ENCODE data around the gene APBA2. TPM values are rescaled to one million over a fixed set of nuclear protein-coding genes. Genes with fewer than 3 reads are reported as not detected.

Gene APBA2
- total RNA-seq, 4 donors from 2014 or later = 1.6 to 8.2 (median 2.5) TPM

DNA sequence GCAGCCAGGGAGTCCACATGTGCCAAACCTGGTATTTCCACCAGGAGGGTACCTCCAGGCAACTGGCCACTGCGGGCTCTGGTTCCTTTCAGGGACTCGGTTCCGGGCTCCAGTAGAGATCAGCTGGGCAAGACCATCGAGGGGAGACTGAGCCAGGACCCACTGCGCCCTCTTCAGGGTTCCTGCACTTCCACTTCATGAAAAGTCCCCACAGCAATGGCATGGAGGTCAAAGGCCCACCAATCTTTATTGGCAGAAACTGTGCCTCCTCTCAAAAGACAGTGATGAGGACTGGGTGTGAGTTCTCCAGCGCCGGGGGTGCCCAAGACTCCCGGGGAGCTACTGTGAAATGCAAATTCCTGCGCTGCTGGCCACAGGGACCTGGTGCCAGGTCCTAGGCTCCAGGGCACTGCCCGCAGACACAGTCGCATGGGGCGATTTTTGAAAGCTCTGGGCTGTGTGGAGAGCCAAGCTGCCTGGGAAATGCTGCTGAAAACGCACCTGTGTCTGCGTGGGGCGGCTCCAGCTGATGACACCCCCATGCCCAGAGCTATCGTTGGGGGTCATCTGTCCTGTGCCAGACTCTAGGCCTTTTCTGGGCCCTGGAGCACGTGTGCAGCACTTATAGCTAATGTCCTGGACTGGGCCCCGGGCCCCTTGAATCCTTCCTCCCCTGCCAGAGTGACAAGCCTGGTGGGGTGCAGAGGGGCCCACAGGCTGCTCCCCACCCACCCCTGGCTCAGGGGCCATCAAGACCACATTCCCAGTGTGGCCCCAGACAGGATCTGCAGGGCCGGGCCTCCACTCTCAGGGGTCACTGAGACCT, 239.8 kb downstream of the APBA2 start:
- TF ChIP-seq POLR2AphosphoS5 (IDR thresholded peaks at IDR 0.05) (no peak), POLR2A (IDR thresholded peaks at IDR 0.05) (no peak), EP300 (IDR thresholded peaks at IDR 0.05; ENCODE audit: low read depth) (no peak)
- TF ChIP-seq, protein P1, sequence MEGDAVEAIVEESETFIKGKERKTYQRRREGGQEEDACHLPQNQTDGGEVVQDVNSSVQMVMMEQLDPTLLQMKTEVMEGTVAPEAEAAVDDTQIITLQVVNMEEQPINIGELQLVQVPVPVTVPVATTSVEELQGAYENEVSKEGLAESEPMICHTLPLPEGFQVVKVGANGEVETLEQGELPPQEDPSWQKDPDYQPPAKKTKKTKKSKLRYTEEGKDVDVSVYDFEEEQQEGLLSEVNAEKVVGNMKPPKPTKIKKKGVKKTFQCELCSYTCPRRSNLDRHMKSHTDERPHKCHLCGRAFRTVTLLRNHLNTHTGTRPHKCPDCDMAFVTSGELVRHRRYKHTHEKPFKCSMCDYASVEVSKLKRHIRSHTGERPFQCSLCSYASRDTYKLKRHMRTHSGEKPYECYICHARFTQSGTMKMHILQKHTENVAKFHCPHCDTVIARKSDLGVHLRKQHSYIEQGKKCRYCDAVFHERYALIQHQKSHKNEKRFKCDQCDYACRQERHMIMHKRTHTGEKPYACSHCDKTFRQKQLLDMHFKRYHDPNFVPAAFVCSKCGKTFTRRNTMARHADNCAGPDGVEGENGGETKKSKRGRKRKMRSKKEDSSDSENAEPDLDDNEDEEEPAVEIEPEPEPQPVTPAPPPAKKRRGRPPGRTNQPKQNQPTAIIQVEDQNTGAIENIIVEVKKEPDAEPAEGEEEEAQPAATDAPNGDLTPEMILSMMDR (IDR thresholded peaks at IDR 0.05) = no peak
- 92% methylated on average over 17 of the region's 19 CpGs; no CpG with 5 or more reads in 1 of the 2 donors for WGBS, 2 donors (ENCODE audit: low coverage in 1 of 2)
- in situ Hi-C loops (cut with MboI; ENCODE audit: low pct_ligation_motif_present in 1 of 4, low pct_unique_long_range_greater_than_20kb in 1 of 4, low sequenced_read_pairs in 3 of 4) (no loop called here), intact Hi-C loops (cut with DNase I; ENCODE audit: low total_unique reads) (no loop called here)
- Histone ChIP-seq H3K9me3 (no peaks in the 10 kb centered on the region), H3K27me3 (no peaks in the 10 kb centered on the region), H3K4me1 (no peaks in the 10 kb centered on the region), H3K27ac (no peak overlapping the region), H3K4me3 (no peak overlapping the region), H3K36me3 (no peaks in the 10 kb centered on the region)
- no peak for DNase-seq

DNA sequence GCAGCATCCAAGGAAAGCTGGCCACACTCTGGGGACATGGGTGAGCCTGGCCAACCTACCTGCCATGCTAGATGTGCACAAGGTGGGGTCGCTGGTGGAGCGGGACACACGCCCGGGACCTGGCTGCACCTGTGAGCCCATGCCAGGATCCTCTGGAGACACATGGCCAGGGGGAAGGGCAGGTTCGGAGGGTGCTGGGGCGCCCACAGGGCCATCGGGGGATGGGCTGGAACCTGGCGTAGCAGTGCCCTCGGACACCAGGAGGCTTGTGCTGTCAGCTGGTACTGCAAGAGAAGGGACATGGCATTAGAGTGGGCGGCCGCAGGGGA, 240.4 kb downstream of the APBA2 start:
- in situ Hi-C loops (cut with MboI; ENCODE audit: low pct_ligation_motif_present in 1 of 4, low pct_unique_long_range_greater_than_20kb in 1 of 4, low sequenced_read_pairs in 3 of 4) = no loop called here
- H3K4me3 ChIP-seq = no peak overlapping the region
- H3K4me1 ChIP-seq = no peaks in the 10 kb centered on the region
- H3K27ac ChIP-seq = no peak overlapping the region
- H3K27me3 ChIP-seq = no peaks in the 10 kb centered on the region
- DNase-seq = no peak
- WGBS, 2 donors (ENCODE audit: low coverage in 1 of 2) = 86% methylated on average over 11 of the region's 11 CpGs; no CpG with 5 or more reads in 1 of the 2 donors
- intact Hi-C loops (cut with DNase I; ENCODE audit: low total_unique reads) = no loop called here
- H3K36me3 ChIP-seq = no peaks in the 10 kb centered on the region
- no peaks in the 10 kb centered on the region for H3K9me3 ChIP-seq
- TF ChIP-seq POLR2A (IDR thresholded peaks at IDR 0.05) (no peak), POLR2AphosphoS5 (IDR thresholded peaks at IDR 0.05) (no peak), EP300 (IDR thresholded peaks at IDR 0.05; ENCODE audit: low read depth) (no peak)
- TF ChIP-seq, protein P1 (IDR thresholded peaks at IDR 0.05) = no peak

DNA sequence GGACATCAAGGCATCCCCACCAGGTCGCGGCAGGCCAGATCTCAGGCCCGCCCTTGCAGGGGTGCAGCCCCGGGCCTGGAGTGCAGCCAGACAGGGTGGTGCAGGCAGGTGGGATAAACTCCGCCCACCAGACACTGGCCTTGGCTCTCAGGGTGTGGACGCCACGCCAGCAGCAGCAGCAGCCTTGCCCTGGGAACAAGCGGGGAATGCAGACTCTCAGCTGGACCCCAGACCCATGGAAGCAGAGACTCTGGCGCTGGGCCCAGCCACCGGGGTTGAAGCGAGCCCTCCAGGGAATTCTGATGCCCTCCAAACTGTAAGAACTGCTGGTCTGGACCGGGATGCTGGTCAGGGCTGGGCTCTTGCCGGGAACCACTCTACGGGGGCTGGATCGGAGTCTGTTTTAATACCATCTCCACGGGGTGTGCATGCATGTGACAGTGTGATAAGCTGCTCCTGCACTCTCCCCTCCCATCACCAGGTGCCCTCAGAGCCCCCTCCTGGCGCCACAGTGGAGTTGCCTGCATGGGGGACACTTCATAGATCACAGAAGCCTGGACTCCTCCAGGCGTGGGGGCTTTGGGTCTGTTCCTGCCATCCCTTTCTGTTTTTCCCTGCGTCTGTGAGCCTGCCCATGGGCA, 241.2 kb downstream of the APBA2 start:
- Histone ChIP-seq H3K9me3 (no peaks in the 10 kb centered on the region), H3K4me3 (no peak overlapping the region), H3K27ac (no peak overlapping the region), H3K4me1 (no peaks in the 10 kb centered on the region), H3K27me3 (no peaks in the 10 kb centered on the region), H3K36me3 (no peaks in the 10 kb centered on the region)
- in situ Hi-C loops (cut with MboI; ENCODE audit: low pct_ligation_motif_present in 1 of 4, low pct_unique_long_range_greater_than_20kb in 1 of 4, low sequenced_read_pairs in 3 of 4) (no loop called here), intact Hi-C loops (cut with DNase I; ENCODE audit: low total_unique reads) (no loop called here)
- no peak for TF ChIP-seq EP300 (IDR thresholded peaks at IDR 0.05; ENCODE audit: low read depth)
- no peak for TF ChIP-seq POLR2A (IDR thresholded peaks at IDR 0.05)
- no peak for TF ChIP-seq POLR2AphosphoS5 (IDR thresholded peaks at IDR 0.05)
- TF ChIP-seq, protein P1 (IDR thresholded peaks at IDR 0.05) = no peak
- WGBS, 2 donors (ENCODE audit: low coverage in 1 of 2) = 66% methylated on average over 18 of the region's 19 CpGs; no CpG with 5 or more reads in 1 of the 2 donors
- no peak for DNase-seq

DNA sequence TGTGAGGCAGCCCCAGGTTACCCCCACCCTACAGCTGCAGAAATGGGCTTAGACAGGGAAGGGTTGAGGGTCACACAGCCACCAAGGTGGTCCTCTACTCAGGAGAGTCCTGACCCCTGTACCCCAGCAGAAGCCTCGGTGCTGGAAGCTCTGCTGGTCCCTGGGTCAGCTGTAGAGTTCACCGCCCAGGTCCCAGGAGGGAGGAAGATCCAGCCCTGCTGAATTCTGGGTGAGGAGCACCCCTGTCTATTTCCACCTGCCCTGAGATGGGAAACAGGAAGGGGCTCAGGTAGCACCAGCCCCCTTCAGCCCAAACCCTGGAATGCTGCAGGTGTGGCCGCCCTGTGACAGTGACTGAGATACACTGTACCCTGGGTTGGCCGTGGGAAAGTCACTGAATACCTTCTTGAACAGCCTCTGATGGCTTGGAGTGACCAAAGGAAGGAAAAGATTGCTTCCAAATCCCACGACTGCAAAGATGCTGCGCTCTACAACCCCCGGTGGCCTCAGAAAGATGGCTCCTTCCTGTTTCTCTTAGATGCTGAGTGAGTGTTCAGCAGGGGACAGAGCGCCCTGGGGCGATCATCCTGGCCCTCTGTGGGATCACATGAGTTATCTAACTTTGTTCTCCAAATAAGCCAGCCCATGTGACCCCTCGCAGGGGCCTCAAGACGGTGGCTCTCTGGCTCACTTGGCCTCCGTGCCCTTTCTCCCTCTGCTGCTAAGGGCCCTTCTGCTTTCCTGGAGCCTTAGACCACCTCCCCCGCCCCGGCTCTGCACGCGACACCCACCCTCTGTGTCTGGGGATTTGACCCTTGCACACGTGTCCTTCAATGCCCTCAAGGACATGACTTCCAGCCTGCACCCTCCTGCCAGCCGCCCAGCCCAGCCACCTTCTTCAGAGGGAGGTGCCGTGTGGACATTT, 242.0 kb downstream of the APBA2 start:
- intact Hi-C loops (cut with DNase I; ENCODE audit: low total_unique reads) = no loop called here
- Histone ChIP-seq H3K27me3 (no peaks in the 10 kb centered on the region), H3K27ac (no peak overlapping the region), H3K4me3 (no peak overlapping the region), H3K4me1 (no peaks in the 10 kb centered on the region), H3K36me3 (no peaks in the 10 kb centered on the region), H3K9me3 (no peaks in the 10 kb centered on the region)
- WGBS, 2 donors (ENCODE audit: low coverage in 1 of 2) = 81 to 100% methylated on average over 1 to 19 of the region's 19 CpGs
- DNase-seq = no peak
- TF ChIP-seq, protein P1 (IDR thresholded peaks at IDR 0.05) = no peak
- TF ChIP-seq POLR2AphosphoS5 (IDR thresholded peaks at IDR 0.05) (no peak), POLR2A (IDR thresholded peaks at IDR 0.05) (no peak), EP300 (IDR thresholded peaks at IDR 0.05; ENCODE audit: low read depth) (no peak)
- in situ Hi-C loops (cut with MboI; ENCODE audit: low pct_ligation_motif_present in 1 of 4, low pct_unique_long_range_greater_than_20kb in 1 of 4, low sequenced_read_pairs in 3 of 4) = no loop called here

Data from transverse colon (tissue), 4 donors.